Adipose tissue (tissue), 3 donors: Measurements from ENCODE around the gene KLC1. TPM values are rescaled to one million over a fixed set of nuclear protein-coding genes. Genes with fewer than 3 reads are reported as not detected.

ENCODE experiments used
- H3K27ac ChIP-seq: one replicate; pipeline ENCODE4 v1.5.1; 2013; ENCODE audit warnings: low read depth, low read length
- WGBS, 3 donors: extraction: QIAGEN DNeasy Blood & Tissue Kit; methylation state at CpG; one replicate each; pipeline ENCODE4 v1.1.7; 2013; 5-methylcytosine and 5-hydroxymethylcytosine counted together
- polyA plus RNA-seq, 3 donors: library from polyadenylated mRNA; stranded (reverse); fragments of 200-250 nt; gene quantifications; one replicate each; pipeline ENCODE4 v1.2.3, GENCODE V29; 2013
- donor health status: healthy with polysubstance abuse.
- donor health status: Bipolar disorder and iron deficiency.
- donor health status: healthy.

The KLC1 gene
- polyA plus RNA-seq, 3 donors: 39.3 to 104 (median 92.0) TPM

DNA sequence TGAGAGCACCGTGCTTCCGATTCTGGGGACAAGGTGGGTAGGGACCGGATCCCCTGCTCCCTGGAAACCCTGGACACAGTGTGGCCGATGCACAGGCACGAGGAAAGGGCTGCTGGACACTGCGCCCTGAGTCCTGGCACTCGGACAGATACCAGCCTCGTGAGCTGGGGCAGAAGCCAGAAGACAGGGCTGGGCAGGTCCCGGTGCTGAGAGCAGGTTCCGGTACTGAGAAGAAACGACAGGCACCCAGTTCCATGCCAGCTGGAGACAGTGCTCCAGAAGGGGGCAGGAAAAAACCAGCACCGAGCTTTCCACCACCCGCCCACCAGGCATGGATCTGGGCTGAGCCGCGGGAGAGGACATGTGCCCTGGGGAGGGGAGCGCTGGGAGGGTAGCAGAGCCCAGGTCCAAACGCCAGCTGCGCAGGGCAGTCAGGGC is 79.8 kb downstream of the KLC1 start:
- H3K27ac ChIP-seq: no peak overlapping the region
- WGBS, 3 donors: 71 to 81% (median 75%) methylated on average over 18 of the region's 18 CpGs

GRCh38 chr14:103709814-103710213 is 80.8 kb downstream of the KLC1 start:
- H3K27ac ChIP-seq: no peak overlapping the region
- WGBS, 3 donors: 91 to 93% (median 92%) methylated on average over 15 of the region's 15 CpGs

DNA sequence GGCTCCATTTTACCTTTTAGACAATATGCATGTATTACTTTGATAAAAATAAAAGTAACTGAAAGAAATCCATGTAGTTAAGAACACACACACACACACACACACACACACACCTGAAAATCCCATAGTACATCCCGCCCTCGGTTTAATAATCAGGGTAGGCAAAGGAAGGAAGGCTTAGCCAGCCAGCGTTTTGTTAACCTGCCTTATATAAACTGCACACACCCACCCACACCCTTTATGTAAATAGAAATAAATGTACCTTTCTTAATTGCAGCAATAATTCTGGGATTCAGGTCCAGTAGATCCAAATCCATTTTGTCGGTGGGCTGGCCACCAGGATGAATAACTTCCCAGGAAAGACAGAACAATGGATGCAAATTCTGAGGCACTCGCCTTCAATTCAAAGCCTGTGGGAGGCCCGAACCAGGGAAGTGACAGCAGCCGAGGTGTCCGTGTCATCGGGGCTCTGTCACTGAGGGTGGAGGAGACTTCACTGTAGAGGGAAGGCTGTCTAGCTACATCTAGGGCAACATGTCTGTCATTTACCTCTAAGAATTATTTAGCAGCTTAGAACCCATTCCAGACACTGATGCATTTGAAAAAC is 81.9 kb downstream of the KLC1 start:
- WGBS, 3 donors: 61 to 70% (median 69%) methylated on average over 9 of the region's 9 CpGs
- H3K27ac ChIP-seq: no peak overlapping the region

DNA sequence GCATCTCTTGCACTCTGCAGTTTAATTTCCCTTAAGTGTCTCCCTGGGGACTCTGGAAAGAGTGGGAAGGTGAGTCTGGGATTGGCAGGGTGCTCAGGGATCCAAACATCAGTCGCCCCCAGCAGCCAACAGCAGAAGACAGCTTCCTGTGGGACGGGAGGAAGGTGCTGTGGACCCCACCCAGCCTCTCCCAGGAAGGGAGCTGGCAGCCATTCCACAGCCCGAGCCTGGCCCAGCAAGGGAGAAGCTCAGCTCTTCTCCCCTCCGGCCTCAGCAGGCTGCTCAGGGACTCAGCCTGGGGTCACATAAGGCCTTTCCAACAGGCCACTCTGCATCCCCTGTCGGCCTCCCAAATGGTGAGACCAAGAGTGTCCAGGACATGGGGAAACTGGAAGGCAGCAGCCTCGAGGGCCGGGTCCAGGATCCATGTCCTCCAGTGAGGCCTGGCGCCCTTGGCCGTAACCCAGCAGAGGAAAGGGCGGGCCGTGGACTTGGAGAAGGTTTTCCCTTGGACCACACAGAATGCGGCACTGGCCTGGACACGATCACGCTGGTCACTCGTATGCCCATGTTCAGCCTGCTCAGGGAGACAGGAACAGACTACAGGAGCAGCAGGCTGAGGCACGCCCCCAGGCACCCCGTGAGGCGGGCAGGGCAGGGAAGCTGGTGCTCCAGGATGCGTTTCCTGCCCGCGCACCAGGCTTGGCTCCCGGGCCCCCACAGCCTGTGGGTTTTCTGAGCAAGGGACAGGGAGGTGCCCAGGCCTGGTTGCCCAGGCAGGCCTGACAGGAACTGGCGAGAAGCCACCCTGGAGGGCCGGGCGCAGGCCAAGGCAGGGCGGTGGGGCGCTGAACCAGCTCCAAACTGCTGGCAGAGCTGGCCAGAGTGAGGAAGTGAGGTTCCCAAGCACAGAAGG is 82.8 kb downstream of the KLC1 start:
- 47 to 70% (median 48%) methylated on average over 22 to 27 of the region's 27 CpGs for WGBS, 3 donors
- H3K27ac ChIP-seq: no peak overlapping the region

DNA sequence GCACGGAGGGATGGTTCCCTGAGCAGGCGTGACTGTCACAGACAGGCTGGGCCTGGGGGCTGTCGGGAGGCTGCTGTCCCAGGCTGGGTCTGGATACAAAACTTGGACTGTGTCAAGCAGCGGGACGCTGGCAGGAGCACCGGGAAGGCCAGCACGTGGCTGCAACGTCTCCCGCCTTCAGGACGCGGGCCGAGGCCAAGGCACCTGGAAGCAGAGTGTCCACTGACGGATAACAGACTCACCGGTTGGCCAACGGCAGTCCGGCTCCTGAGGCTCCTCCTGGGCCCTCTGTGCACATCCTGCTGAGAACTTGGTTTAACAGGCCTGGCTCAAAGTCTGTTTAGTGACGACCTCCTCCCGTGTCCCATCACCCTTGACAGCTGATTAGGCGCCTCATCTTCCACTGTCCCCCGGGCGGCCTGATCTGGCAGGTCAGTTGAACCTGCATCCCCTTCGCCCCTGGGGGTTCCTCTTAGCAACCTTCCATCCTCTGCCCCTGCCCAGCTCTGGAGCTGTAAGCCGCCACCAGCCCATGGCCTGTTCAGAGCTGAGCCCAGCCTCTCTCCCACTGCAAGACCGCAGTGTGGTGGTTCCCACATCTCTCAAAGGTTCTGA is 83.7 kb downstream of the KLC1 start:
- WGBS, 3 donors: 65 to 79% (median 77%) methylated on average over 24 of the region's 24 CpGs
- H3K27ac ChIP-seq: no peak overlapping the region

GRCh38 chr14:103713304-103714062 is 84.5 kb downstream of the KLC1 start:
- WGBS, 3 donors: 82 to 90% (median 90%) methylated on average over 18 of the region's 18 CpGs

GRCh38 chr14:103714063-103714724 is 85.2 kb downstream of the KLC1 start:
- 68 to 74% (median 73%) methylated on average over 16 of the region's 16 CpGs for WGBS, 3 donors
- H3K27ac ChIP-seq: no peak overlapping the region

More at GRCh38 chr14:103713304-103714062, 84.5 kb downstream of the KLC1 start:
- H3K27ac ChIP-seq: no peak overlapping the region

DNA sequence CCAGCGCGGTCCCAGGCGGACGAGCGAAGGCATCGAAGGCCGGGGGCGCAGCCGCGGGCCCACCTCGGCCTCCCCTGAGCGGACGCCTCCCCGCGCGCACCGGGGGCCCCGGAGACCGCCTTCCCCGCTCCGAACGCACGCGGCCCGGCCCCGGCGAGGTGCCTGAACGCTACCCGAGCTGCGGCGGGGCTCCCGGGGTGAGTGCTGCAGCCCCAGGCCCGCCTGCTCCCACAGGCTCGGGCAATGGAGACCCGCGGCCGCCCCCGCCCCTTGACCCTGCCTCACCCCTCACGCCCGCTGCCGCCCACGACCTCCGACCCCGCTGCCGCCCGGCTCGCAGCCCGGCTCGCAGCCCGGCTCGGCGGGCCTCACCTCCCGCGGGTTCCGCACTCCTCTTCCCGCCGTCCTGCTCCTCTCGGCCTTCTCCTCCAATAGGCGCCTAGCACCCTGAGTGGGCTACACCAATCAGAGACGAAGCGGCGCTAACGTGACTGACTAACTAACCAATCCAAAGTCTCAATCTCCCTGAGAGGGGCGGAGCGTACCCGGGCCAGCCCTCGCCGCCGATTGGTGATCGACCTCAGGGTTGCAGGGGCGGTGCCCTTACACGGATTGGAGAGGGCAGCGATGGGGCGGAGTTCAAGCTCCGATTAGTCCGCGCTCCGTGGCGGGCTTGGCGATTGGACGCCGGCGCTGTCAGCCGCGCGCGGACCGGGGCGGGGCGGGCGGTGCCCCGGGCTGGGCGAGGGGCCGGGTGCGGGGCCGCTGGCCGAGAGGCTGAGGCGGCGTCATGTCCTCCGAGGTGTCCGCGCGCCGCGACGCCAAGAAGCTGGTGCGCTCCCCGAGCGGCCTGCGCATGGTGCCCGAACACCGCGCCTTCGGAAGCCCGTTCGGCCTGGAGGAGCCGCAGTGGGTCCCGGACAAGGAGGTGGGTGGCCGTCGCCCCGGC is 86.3 kb downstream of the KLC1 start, which contains the start of the genes XRCC3 and ZFYVE21:
XRCC3 (minus strand) TSS at position 400 of the 949 bp plus-strand sequence. CDS start 4,364 bp downstream, outside the sequence.
ZFYVE21 (plus strand) TSS at position 759 of the 949 bp plus-strand sequence; CDS start at position 791, 32 bp downstream.
- no peak within 1 kb of the TSS for H3K27ac ChIP-seq
- WGBS, 3 donors: 0 to 1% (median 0%) methylated on average over 63 to 121 of the region's 121 CpGs

DNA sequence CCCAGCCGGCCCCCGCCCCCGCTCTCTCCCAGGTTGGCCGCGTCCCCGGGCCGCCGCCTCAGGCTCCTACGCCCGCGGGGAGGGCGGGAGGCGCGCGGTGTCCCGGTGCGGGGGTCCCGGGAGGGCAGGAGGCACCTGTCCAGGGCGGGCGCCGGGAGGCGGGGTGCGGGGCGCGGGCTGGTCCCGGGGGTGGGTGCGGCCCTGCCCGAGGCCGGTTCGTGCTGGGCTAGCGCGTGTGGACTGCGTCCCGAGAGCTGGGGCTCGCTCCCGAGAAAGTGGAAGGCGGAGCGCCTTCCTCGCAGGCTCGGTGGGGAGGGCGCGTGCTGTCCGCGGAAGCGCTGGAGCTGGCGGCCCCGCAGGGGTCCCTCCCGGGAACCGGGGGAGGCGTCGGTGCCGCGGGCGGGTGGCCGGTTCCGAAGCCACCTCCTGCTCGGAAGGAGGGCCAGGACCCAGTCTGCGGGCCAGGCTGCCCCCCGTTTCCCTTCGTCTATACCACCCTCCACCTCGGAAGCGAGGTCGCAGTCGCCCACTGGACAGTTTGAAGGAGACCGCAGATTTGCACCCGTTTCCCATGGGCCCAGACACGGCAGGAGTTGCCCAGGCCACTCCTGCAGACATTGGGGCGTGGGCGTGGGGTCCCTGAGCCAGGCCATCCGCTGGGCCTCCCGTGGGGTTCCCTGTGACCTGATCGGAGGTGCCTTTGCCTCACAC is 87.2 kb downstream of the KLC1 start:
- 2 to 4% (median 3%) methylated on average over 56 to 72 of the region's 72 CpGs for WGBS, 3 donors
- no peak overlapping the region for H3K27ac ChIP-seq

DNA sequence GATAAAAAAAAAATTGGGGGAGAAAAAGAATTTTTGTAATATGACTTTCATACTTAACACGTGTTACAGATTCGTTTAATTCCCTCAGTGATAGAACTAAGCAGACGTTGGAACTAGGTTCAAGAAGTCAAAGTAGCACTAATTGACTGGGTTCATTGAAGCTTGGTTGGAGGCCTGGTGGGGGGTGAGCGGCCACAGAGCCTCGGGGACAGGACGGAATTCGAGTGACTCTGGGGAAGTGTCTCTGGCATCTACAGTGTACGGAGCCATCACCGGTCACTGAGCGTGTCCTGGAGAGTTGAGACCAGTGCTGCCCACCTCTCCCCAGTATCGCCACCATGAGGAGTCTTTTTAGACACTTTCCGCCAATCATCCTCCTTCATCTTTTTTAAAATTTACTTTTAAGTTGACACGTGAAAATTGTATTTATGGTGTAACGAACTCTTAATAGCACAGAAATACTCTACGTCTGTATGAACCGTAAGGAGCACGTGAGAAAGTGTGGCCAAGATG is 87.9 kb downstream of the KLC1 start:
- H3K27ac ChIP-seq: peak overlapping the region; percentile 6
- 78 to 80% (median 79%) methylated on average over 17 of the region's 17 CpGs for WGBS, 3 donors

DNA sequence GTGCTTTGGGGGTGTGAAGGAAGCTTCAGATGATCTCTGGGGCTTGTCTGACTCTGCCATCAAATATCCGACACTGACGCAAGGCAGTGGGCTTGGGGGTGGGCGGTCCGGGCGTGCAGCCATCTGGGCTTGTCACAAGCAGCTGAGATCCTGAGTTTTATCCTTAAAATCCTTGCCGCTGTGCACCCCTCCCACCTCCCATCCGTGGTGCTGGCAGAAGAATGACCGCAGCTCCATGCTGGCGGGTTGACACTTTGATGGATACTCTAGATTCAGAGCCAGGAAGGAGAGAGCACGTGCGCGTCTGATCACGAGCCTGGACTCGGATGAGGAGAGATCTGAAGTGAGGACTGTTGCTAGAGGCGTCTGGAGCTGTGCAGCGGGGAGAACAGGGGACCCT is 89.6 kb downstream of the KLC1 start:
- H3K27ac ChIP-seq: no peak overlapping the region
- WGBS, 3 donors: 61 to 67% (median 62%) methylated on average over 16 of the region's 16 CpGs

- 79 to 91% (median 89%) methylated on average over 8 of the region's 8 CpGs for WGBS, 3 donors
- H3K27ac ChIP-seq: no peak overlapping the region
These were observed 90.7 kb downstream of the KLC1 start for GRCh38 chr14:103719751-103720150.

GRCh38 chr14:103721334-103722120 is 92.5 kb downstream of the KLC1 start:
- H3K27ac ChIP-seq: no peak overlapping the region

DNA sequence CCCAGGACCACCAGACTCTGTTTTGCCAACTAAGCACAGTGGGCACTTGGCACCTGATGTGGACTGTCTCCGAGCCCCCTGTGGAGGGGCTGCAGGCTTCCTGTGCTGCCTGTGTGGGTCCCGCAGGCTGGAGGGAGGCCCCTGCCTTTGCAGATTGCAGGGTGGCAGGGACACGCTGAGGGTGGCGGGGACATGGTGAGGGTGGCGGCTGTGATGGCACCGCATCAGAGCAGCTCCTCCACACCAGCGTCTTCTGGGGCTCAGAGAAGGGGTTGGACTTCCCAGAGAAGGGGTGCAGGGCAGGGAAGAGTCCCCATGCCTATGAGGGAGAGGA is 94.7 kb downstream of the KLC1 start:
- H3K27ac ChIP-seq: no peak overlapping the region
- WGBS, 3 donors: 76 to 86% (median 83%) methylated on average over 7 of the region's 7 CpGs

More at GRCh38 chr14:103721334-103722120, 92.5 kb downstream of the KLC1 start:
- WGBS, 3 donors: 89 to 92% (median 91%) methylated on average over 26 of the region's 26 CpGs

- no peak overlapping the region for H3K27ac ChIP-seq
- 35 to 53% (median 52%) methylated on average over 20 of the region's 20 CpGs for WGBS, 3 donors
These were observed 95.1 kb downstream of the KLC1 start for GRCh38 chr14:103724116-103724515.
